Measurements from ENCODE around the gene STAB1.
A peak's percentile ranks its signal among the peaks of the same experiment; 100 is the strongest.

Gene STAB1

GRCh38 chr3:52477076-52477795 is 17.9 kb upstream of the STAB1 start:
- H3K36me3 Mint-ChIP-seq: peaks cover 69% of the 10 kb centered on the region
- no peak overlapping the region for H3K4me3 Mint-ChIP-seq
- no peaks in the 10 kb centered on the region for H3K27me3 Mint-ChIP-seq
- H3K27ac Mint-ChIP-seq: no peak overlapping the region
- no peaks in the 10 kb centered on the region for H3K4me1 Mint-ChIP-seq
- H3K9me3 Mint-ChIP-seq: no peaks in the 10 kb centered on the region
- no peak for ATAC-seq

GRCh38 chr3:52477796-52478095 is 17.4 kb upstream of the STAB1 start:
- no peaks in the 10 kb centered on the region for H3K27me3 Mint-ChIP-seq
- H3K36me3 Mint-ChIP-seq: peaks cover 64% of the 10 kb centered on the region
- ATAC-seq: no peak
- H3K4me3 Mint-ChIP-seq: no peak overlapping the region
- H3K9me3 Mint-ChIP-seq: no peaks in the 10 kb centered on the region
- no peak overlapping the region for H3K27ac Mint-ChIP-seq
- H3K4me1 Mint-ChIP-seq: no peaks in the 10 kb centered on the region

GRCh38 chr3:52479037-52479876 is 15.9 kb upstream of the STAB1 start:
- Mint-ChIP-seq H3K36me3 (peaks cover 50% of the 10 kb centered on the region), H3K27ac (no peak overlapping the region), H3K27me3 (no peaks in the 10 kb centered on the region)

GRCh38 chr3:52479877-52480575 is 15.1 kb upstream of the STAB1 start:
- Mint-ChIP-seq H3K36me3 (peaks cover 47% of the 10 kb centered on the region), H3K4me3 (no peak overlapping the region), H3K27me3 (no peaks in the 10 kb centered on the region), H3K27ac (no peak overlapping the region), H3K4me1 (no peaks in the 10 kb centered on the region), H3K9me3 (no peaks in the 10 kb centered on the region)
- ATAC-seq: peak; percentile 22

More at GRCh38 chr3:52479037-52479876, 15.9 kb upstream of the STAB1 start:
- H3K4me3 Mint-ChIP-seq: no peak overlapping the region
- no peak for ATAC-seq
- no peaks in the 10 kb centered on the region for H3K9me3 Mint-ChIP-seq
- no peaks in the 10 kb centered on the region for H3K4me1 Mint-ChIP-seq

- Mint-ChIP-seq H3K9me3 (no peaks in the 10 kb centered on the region), H3K27ac (no peak overlapping the region), H3K36me3 (peaks cover 43% of the 10 kb centered on the region)
Observed at GRCh38 chr3:52480768-52481715, 14.1 kb upstream of the STAB1 start.

GRCh38 chr3:52481819-52482521 is 13.2 kb upstream of the STAB1 start:
- no peaks in the 10 kb centered on the region for H3K4me1 Mint-ChIP-seq
- no peak for ATAC-seq

More at GRCh38 chr3:52480768-52481715, 14.1 kb upstream of the STAB1 start:
- ATAC-seq: no peak
- H3K27me3 Mint-ChIP-seq: no peaks in the 10 kb centered on the region
- H3K4me1 Mint-ChIP-seq: no peaks in the 10 kb centered on the region
- no peak overlapping the region for H3K4me3 Mint-ChIP-seq

GRCh38 chr3:52483081-52483480 is 12.1 kb upstream of the STAB1 start:
- Mint-ChIP-seq H3K4me1 (no peaks in the 10 kb centered on the region), H3K27ac (no peak overlapping the region), H3K9me3 (no peaks in the 10 kb centered on the region), H3K36me3 (peaks cover 55% of the 10 kb centered on the region), H3K27me3 (no peaks in the 10 kb centered on the region), H3K4me3 (no peak overlapping the region)
- no peak for ATAC-seq

More at GRCh38 chr3:52481819-52482521, 13.2 kb upstream of the STAB1 start:
- no peak overlapping the region for H3K4me3 Mint-ChIP-seq
- H3K9me3 Mint-ChIP-seq: no peaks in the 10 kb centered on the region
- H3K27ac Mint-ChIP-seq: no peak overlapping the region
- H3K36me3 Mint-ChIP-seq: peaks cover 48% of the 10 kb centered on the region
- no peaks in the 10 kb centered on the region for H3K27me3 Mint-ChIP-seq

GRCh38 chr3:52483577-52484381 is 11.4 kb upstream of the STAB1 start:
- no peak overlapping the region for H3K4me3 Mint-ChIP-seq
- ATAC-seq: no peak
- H3K27me3 Mint-ChIP-seq: no peaks in the 10 kb centered on the region
- H3K4me1 Mint-ChIP-seq: no peaks in the 10 kb centered on the region
- H3K27ac Mint-ChIP-seq: no peak overlapping the region
- peaks cover 62% of the 10 kb centered on the region for H3K36me3 Mint-ChIP-seq
- H3K9me3 Mint-ChIP-seq: no peaks in the 10 kb centered on the region

GRCh38 chr3:52484680-52485461 is 10.3 kb upstream of the STAB1 start:
- H3K4me1 Mint-ChIP-seq: no peaks in the 10 kb centered on the region
- no peaks in the 10 kb centered on the region for H3K9me3 Mint-ChIP-seq
- H3K36me3 Mint-ChIP-seq: peaks cover 60% of the 10 kb centered on the region
- no peaks in the 10 kb centered on the region for H3K27me3 Mint-ChIP-seq
- no peak overlapping the region for H3K27ac Mint-ChIP-seq
- ATAC-seq: no peak
- no peak overlapping the region for H3K4me3 Mint-ChIP-seq

- Mint-ChIP-seq H3K27me3 (no peaks in the 10 kb centered on the region), H3K4me1 (no peaks in the 10 kb centered on the region)
- no peak for ATAC-seq
Observed at GRCh38 chr3:52487050-52487787, 7.9 kb upstream of the STAB1 start.

GRCh38 chr3:52487788-52488691 is 7.1 kb upstream of the STAB1 start:
- no peak overlapping the region for H3K4me3 Mint-ChIP-seq
- H3K27ac Mint-ChIP-seq: no peak overlapping the region

More at GRCh38 chr3:52487050-52487787, 7.9 kb upstream of the STAB1 start:
- Mint-ChIP-seq H3K4me3 (no peak overlapping the region), H3K27ac (no peak overlapping the region), H3K36me3 (peaks cover 45% of the 10 kb centered on the region), H3K9me3 (no peaks in the 10 kb centered on the region)

GRCh38 chr3:52488746-52489145 is 6.4 kb upstream of the STAB1 start:
- no peak overlapping the region for H3K27ac Mint-ChIP-seq
- no peak for ATAC-seq
- H3K27me3 Mint-ChIP-seq: no peaks in the 10 kb centered on the region
- H3K4me3 Mint-ChIP-seq: no peak overlapping the region
- peaks cover 54% of the 10 kb centered on the region for H3K36me3 Mint-ChIP-seq
- no peaks in the 10 kb centered on the region for H3K4me1 Mint-ChIP-seq
- H3K9me3 Mint-ChIP-seq: no peaks in the 10 kb centered on the region

More at GRCh38 chr3:52487788-52488691, 7.1 kb upstream of the STAB1 start:
- Mint-ChIP-seq H3K4me1 (no peaks in the 10 kb centered on the region), H3K36me3 (peaks cover 53% of the 10 kb centered on the region), H3K27me3 (no peaks in the 10 kb centered on the region), H3K9me3 (no peaks in the 10 kb centered on the region)
- no peak for ATAC-seq

Measured in stimulated activated memory B cell treated with anti-CD40 and anti-IgM and Interleukin-4, amounts not matched to agents 10 μg/mL and 1 μg/mL and 100 μg/mL, for 72 hours (primary cell).